T-helper 2 cell treated with Interferon-gamma antibody and Interleukin-4, amounts not matched to agents 100 ng/mL and 5 ng/mL, for 36 hours (primary cell): Measurements from ENCODE around the gene ITK. TPM values are rescaled to one million over a fixed set of nuclear protein-coding genes. Genes with fewer than 3 reads are reported as not detected.
"Not testable (repeated sequence)": the region's sequence is repeated elsewhere in the genome, so short reads cannot be mapped to it uniquely, and the experiment has no call there.

Experiments
- intact Hi-C: fragments of 100-400 bp; cut with micrococcal nuclease; formaldehyde crosslinking; loops from one replicate; pipeline ENCODE4 v1.15.1; 2023
- total RNA-seq: library from RNA; stranded (reverse); gene quantifications from 2 replicates; pipeline ENCODE4 v1.2.3, GENCODE V29; 2022

Gene ITK
- total RNA-seq, 1 donor from 2014 or later = 197 TPM

DNA sequence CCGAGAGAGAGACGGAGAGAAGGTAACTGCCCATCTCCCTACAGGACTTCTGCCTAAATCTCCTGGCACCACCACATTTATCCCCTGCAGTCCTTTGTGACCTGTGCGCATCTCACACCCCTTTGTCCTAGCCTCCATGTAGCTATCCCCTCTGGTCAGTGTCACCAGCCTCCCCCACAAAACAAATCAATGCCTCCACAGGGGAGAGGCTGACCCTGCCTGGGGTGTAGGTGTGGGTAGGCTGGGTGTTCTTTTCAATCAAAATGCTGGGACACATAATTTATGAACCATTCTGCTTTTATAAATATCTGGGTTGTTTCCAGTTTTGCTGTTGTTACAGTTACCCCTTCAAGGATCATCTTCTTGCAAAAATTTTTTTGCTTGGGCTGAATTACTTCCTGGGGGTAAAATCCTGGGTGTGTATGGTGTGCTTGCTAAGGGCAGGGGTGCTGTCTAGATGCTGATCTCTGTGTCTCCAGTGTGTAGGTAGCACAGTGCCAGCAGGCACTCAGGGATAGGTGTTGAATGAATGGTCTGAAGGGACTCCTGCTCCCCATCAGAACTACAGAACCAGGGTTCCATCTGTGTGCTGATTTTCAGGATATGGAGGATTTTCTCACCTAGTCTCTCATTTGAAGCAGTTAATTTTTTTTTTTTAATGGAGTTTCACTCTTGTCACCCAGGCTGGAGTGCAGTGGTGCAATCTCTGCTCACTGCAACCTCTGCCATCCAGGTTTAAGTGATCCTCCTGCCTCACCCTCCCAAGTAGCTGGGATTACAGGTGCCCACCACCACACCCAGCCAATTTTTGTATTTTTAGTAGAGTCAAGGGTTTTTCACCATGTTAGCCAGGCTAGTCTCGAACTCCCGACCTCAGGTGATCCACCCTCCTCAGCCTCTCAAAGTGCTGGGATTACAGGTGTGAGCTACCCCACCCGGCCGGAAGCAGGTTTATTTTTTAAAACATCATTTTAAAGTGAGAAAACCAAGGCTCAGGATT is 14.1 kb upstream of the ITK start, which contains the start of gene GARIN3:
TSS of gene GARIN3 (minus strand) at position 51 of the 1,000 bp plus-strand sequence. CDS start 96 bp downstream, outside the sequence.
- intact Hi-C loops = loop anchor here (1.0 kb wide), 1 partner anchor 7 kb away; no protein-coding TSS in a partner anchor

DNA sequence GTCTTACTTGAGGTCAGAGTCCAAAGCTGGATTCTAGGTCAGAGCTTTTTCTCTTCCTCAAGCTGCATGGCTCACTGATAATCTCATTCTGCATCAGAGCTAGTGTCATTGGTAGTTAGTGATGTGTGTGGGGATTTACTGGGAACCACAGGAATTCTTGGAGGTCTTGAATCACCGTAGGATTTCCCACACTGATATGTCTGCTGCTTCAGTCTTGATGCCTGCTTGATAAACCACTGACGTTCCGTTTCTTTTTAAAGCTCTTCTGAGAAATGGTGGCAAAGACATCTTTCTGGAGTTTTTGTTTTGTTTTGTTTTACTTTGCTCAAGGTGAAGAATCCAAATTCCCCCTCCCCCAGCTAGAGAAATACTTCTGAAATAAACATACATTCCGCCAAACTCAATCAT is 13.4 kb upstream of the ITK start:
- intact Hi-C loops = loop anchor here (1.0 kb wide), 1 partner anchor 8 kb away; no protein-coding TSS in a partner anchor

DNA sequence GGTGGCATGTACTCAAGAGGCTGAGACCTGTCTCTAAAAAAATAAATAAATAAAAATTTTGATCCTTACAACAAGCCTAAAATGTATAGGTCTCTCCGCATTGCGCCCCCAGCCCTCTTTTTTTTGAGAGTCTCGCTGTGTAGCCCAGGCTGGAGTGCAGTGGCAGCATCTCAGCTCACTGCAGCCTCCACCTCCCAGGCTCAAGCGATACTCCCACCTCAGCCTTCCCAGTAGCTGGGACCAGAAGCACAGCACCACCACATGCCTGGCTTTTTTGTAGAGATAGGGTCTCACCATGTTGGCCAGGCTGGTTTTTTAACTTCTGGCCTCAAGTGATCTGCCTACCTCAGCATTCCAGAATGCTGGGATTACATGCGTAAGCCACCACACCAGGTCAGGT is 12.4 kb upstream of the ITK start:
- intact Hi-C loops = no loop called here

DNA sequence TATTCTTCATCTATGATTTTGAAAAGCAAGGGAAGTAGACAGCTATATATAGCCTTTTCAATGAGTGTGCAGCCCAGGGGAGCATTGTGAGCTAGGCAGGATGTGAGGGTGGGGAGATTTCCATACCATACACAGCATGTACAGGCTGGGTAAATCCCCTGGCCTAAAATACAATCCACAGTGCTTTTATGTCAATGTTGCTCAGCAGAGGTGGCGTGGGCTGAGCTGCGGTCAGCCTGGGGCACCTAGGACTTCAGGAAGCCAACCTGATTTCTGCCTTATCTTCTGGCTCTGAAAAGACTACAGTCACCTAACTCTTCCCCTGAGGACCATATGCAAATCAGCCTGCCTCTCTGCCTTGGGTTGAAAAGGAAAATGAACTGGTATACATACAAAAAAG is 8.2 kb upstream of the ITK start:
- intact Hi-C loops = loop anchor here (1.0 to 5.0 kb wide), 5 partner anchors 8 to 430 kb away; partner anchors contain the start of gene ITK

- intact Hi-C loops = no loop called here
Observed at GRCh38 chr5:157175071-157175612, 5.5 kb upstream of the ITK start.

DNA sequence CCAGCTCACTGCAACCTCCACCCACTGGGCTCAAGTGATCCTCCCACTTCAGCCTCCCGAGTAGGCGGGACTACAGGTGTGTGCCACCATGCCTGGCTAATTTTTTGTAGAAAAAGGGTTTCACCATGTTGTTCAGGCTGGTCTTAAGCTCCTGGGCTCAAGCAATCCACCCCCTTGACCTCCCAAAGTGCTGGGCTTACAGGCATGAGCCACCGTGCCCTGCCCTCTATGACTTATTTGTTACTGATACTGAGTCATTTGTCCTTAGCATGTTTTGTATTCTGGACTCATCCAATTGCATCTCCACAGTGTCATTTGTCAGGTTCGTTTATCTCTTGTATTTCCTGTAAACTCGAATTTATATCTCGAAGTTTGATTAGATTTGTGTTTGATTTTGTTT is 2.7 kb upstream of the ITK start:
- intact Hi-C loops = no loop called here

GRCh38 chr5:157178966-157179365 is 1.7 kb upstream of the ITK start:
- intact Hi-C loops = no loop called here

- intact Hi-C loops = loop anchor here (1.0 to 5.0 kb wide), 2 partner anchors 33 to 360 kb away; no protein-coding TSS in a partner anchor
Observed at GRCh38 chr5:157182143-157182757, 1.6 kb downstream of the ITK start.

- intact Hi-C loops = loop anchor here (1.0 to 5.0 kb wide), 2 partner anchors 9 to 358 kb away; no protein-coding TSS in a partner anchor
Observed at GRCh38 chr5:157184117-157184670, 3.6 kb downstream of the ITK start.

GRCh38 chr5:157185122-157185521 is 4.5 kb downstream of the ITK start:
- intact Hi-C loops = not testable (repeated sequence)

GRCh38 chr5:157186309-157187045 is 5.8 kb downstream of the ITK start:
- intact Hi-C loops = no loop called here

GRCh38 chr5:157187046-157187754 is 6.6 kb downstream of the ITK start:
- intact Hi-C loops = no loop called here

GRCh38 chr5:157188270-157188669 is 7.6 kb downstream of the ITK start:
- intact Hi-C loops = loop anchor here (1.0 kb wide), 1 partner anchor 8 kb away; no protein-coding TSS in a partner anchor

GRCh38 chr5:157189223-157189622 is 8.6 kb downstream of the ITK start:
- intact Hi-C loops = loop anchor here (1.0 kb wide), 1 partner anchor 9 kb away; the partner anchor contains the start of gene ITK

DNA sequence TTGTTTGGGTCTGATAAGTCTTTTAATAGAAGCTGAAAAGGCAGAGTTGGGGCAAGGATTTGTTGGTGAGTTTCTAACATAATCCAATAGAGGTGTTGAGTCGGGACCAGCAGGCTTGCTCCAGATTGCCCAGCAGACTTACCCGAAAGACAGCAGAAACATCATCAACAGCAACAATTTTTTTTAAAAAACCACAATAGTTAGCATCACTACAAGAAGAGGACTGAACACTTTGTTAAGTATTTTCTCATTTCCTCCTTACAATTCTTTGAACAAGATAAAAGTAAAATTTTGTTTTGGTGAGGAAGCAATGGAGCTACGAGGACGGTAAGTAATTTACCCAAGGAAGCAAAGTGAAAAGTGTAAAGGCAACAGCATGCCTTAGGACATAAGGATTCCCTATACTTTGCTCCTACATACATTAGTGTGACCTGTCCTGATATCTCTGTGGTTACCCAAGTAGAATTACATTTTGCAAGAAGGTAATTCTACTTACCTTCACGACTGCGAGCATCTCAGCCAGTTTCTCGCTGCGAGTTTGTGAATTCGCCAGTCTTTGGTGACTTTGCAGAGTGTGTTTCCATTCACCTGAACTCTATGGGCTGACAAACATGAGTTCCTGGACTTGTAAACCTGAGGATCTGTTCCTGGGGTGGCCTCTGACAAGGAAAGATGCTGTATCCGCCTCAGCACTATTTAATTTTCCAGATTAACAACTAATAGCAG is 13.2 kb downstream of the ITK start:
- intact Hi-C loops = loop anchor here (1.0 to 2.0 kb wide), 2 partner anchors 10 to 59 kb away; no protein-coding TSS in a partner anchor

DNA sequence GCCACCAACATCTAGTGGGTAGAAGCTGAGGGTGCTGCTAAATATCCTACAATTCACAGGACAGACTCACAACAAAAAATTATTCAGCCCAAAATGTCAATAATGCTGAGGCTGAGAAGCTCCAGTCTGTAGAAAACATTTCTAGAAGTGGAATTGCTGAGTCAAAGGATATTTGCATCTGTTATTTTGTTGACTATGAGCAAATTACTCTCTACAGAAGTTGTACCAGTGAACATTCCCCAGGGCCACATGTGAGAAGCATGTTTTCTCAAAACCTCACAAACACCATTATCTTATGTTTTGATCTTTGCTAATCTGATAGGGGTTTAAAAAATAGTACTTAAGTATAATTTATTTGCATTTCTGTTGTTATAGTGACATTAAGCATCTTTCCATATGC is 15.4 kb downstream of the ITK start:
- intact Hi-C loops = loop anchor here (1.0 to 2.0 kb wide), 2 partner anchors 8 to 15 kb away; partner anchors contain the start of gene ITK

- intact Hi-C loops = loop anchor here (2.0 kb wide), 1 partner anchor 16 kb away; the partner anchor contains the start of gene ITK
Observed at GRCh38 chr5:157197086-157197485, 16.4 kb downstream of the ITK start.

GRCh38 chr5:157198277-157198986 is 17.8 kb downstream of the ITK start:
- intact Hi-C loops = loop anchor here (1.0 to 2.0 kb wide), 2 partner anchors 18 to 50 kb away; no protein-coding TSS in a partner anchor
